K562 (cell line): Measurements from ENCODE around the gene SLC34A1. TPM values are rescaled to one million over a fixed set of nuclear protein-coding genes. Genes with fewer than 3 reads are reported as not detected.

Source experiments
- ATF6 ChIP-seq: sonication (generic); formaldehyde crosslinking; IDR thresholded peaks from 2 replicates; pipeline ENCODE4 v1.4.0; 2020; ENCODE audit warnings: mild to moderate bottlenecking, missing genetic modification reagents
- BCOR ChIP-seq: fragments of 450-650 bp; IDR thresholded peaks from 2 replicates; pipeline ENCODE4 v1.6.1; 2016
- CREB1 ChIP-seq, 2 experiments: sonication (generic) in 1 of 2; formaldehyde crosslinking in 1 of 2; IDR thresholded peaks; 2 replicates each; pipeline versions ENCODE4 v1.6.1 to v1.8.0; 2012 to 2022; ENCODE audit warnings: inconsistent platforms in 1 of 2, mild to moderate bottlenecking in 1 of 2, missing genetic modification reagents in 1 of 2, moderate library complexity in 1 of 2
- CTCFL ChIP-seq: IDR thresholded peaks from 2 replicates; pipeline ENCODE4 v1.6.1; 2011; ENCODE audit warnings: borderline replicate concordance, low read depth, mild to moderate bottlenecking, moderate library complexity, low read length; ENCODE audit not compliant: insufficient read depth, poor library complexity, severe bottlenecking
- ESRRB ChIP-seq: fragments of 250-450 bp; sonication (Bioruptor Pico); IDR thresholded peaks from 2 replicates; pipeline ENCODE4 v1.5.0; 2020; ENCODE audit warnings: mild to moderate bottlenecking, moderate library complexity, borderline replicate concordance
- HCFC1 ChIP-seq: IDR thresholded peaks from 2 replicates; pipeline ENCODE4 v1.6.1; 2012; ENCODE audit warnings: low read depth, low read length, improper control_type of control experiment
- HES1 ChIP-seq: fragments of 450-650 bp; IDR thresholded peaks from 2 replicates; pipeline ENCODE4 v1.6.1; 2016; ENCODE audit warnings: low read depth, mild to moderate bottlenecking, moderate library complexity
- ID3 ChIP-seq, 2 experiments: fragments of 250-450 bp in 1 of 2; fragments of 450-650 bp in 1 of 2; sonication (Bioruptor Pico) in 1 of 2; IDR thresholded peaks; 2 replicates each; pipeline versions ENCODE4 v1.6.1 to v1.8.0; 2016 to 2021; ENCODE audit warnings: mild to moderate bottlenecking in 2 of 2, moderate library complexity in 2 of 2, missing compliant biosample characterization in 1 of 2, missing genetic modification characterization in 1 of 2
- MTF1 ChIP-seq: fragments of 250-450 bp; sonication (Bioruptor Pico); IDR thresholded peaks from 2 replicates; pipeline ENCODE4 v1.9.0; 2021; ENCODE audit warnings: moderate library complexity, mild to moderate bottlenecking, inconsistent platforms, borderline replicate concordance
- MXD1 ChIP-seq: fragments of 250-450 bp; sonication (Bioruptor Pico); IDR thresholded peaks from 2 replicates; pipeline ENCODE4 v1.8.0; 2021; ENCODE audit warnings: borderline replicate concordance, mild to moderate bottlenecking, moderate library complexity; ENCODE audit not compliant: poor library complexity, severe bottlenecking
- NCOA6 ChIP-seq: fragments of 450-650 bp; IDR thresholded peaks from 2 replicates; pipeline ENCODE4 v1.6.1; 2017; ENCODE audit warnings: mild to moderate bottlenecking
- POLR2H ChIP-seq: IDR thresholded peaks from 2 replicates; pipeline ENCODE4 v1.6.1; 2016; ENCODE audit warnings: missing genetic modification characterization, low read depth, mild to moderate bottlenecking, control low read depth, missing compliant biosample characterization, moderate library complexity
- RB1 ChIP-seq: fragments of 450-650 bp; IDR thresholded peaks from 2 replicates; pipeline ENCODE4 v1.6.1; 2017; ENCODE audit warnings: low read depth, mild to moderate bottlenecking
- SMARCC2 ChIP-seq: fragments of 450-650 bp; IDR thresholded peaks from 2 replicates; pipeline ENCODE4 v1.6.1; 2017; ENCODE audit warnings: antibody characterized with exemption, moderate library complexity, mild to moderate bottlenecking, low read depth
- SNRNP70 ChIP-seq: fragments of 200-400 bp; formaldehyde crosslinking; optimal IDR thresholded peaks from 2 replicates; pipeline ENCODE3; 2017; ENCODE audit warnings: low read depth, low read length
- TCF7L2 ChIP-seq: fragments of 150-350 bp; IDR thresholded peaks from 2 replicates; pipeline ENCODE4 v1.6.1; 2016; ENCODE audit warnings: low read depth, mild to moderate bottlenecking, low read length, moderate library complexity
- THRAP3 ChIP-seq: fragments of 450-650 bp; IDR thresholded peaks from 2 replicates; pipeline ENCODE4 v1.6.1; 2016; ENCODE audit warnings: mild to moderate bottlenecking, inconsistent platforms, borderline replicate concordance
- ZNF644 ChIP-seq: fragments of 200-800 bp; sonication (Bioruptor generic); IDR thresholded peaks from 2 replicates; pipeline ENCODE4 v1.6.1; 2016; ENCODE audit warnings: low read depth, missing genetic modification characterization, missing compliant biosample characterization
- polyA plus RNA-seq, 8 experiments: library from polyadenylated mRNA; depleted of rRNA in 4 of 8; stranded (reverse) in 5 of 8; unstranded in 3 of 8; fragments of >200 nt; fragmentation: Nextera tagmentation in 2 of 8; fragmentation: Illumina TruSeq in 1 of 8; extraction: Ambion mirVana in 2 of 8; extraction: Trizol in 1 of 8; gene quantifications; 2 replicates each; pipeline versions ENCODE4 v1.2.1 to v1.2.3, GENCODE V29; 2011 to 2014; ENCODE audit warnings: inconsistent platforms in 1 of 8, missing spikeins in 1 of 8
- total RNA-seq, 7 experiments: library from RNA; depleted of rRNA in 6 of 7; stranded (reverse); fragments of >200 nt in 6 of 7; fragmentation: Illumina TruSeq in 2 of 7; extraction: Trizol in 2 of 7; gene quantifications; 2 replicates each; pipeline versions ENCODE4 v1.2.1 to v1.2.3, GENCODE V29; 2011 to 2021; ENCODE audit warnings: low replicate concordance in 1 of 7
- TF ChIP-seq, protein P1 (sequence below): sonication (generic); formaldehyde crosslinking; IDR thresholded peaks from 2 replicates; pipeline ENCODE4 v1.9.0; 2022; ENCODE audit warnings: mild to moderate bottlenecking, missing genetic modification reagents

Gene SLC34A1
- total and polyA plus RNA-seq, 9 of the 15 experiments (the other 6 are each of a cell fraction or from before 2014, with no cell fraction given), result not detected

- TF ChIP-seq BCOR (peak; percentile 61; the same call in 1 of the 2 replicates), CTCFL (peak; percentile 2), CREB1 (IDR thresholded peaks at IDR 0.05) (peak; percentile 71), CREB1 (CRISPR knock-in tag; IDR thresholded peaks at IDR 0.05) (peak; percentile 81), SNRNP70 (no peak), ID3 (CRISPR knock-in tag; IDR thresholded peaks at IDR 0.05) (no peak), ID3 (tag; IDR thresholded peaks at IDR 0.05) (0 out of 2 replicates have a peak, but pooled peaks have one; percentile 80), SMARCC2 (no peak), ESRRB (CRISPR knock-in tag) (no peak), ATF6 (CRISPR knock-in tag) (peak; percentile 69; the same call in 1 of the 2 replicates), THRAP3 (peak; percentile 94), TCF7L2 (no peak), MTF1 (no peak), NCOA6 (no peak), ZNF644 (tag) (peak; percentile 64; the same call in 1 of the 2 replicates), HCFC1 (peak; percentile 91), RB1 (peak; percentile 53), HES1 (no peak), MXD1 (peak; percentile 26), POLR2H (tag) (no peak)
- TF ChIP-seq, protein P1, sequence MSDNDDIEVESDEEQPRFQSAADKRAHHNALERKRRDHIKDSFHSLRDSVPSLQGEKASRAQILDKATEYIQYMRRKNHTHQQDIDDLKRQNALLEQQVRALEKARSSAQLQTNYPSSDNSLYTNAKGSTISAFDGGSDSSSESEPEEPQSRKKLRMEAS (CRISPR knock-in tag), result 0 out of 2 replicates have a peak, but pooled peaks have one; percentile 3
These were observed 32.6 kb upstream of the SLC34A1 start, which contains the start of gene LMAN2 (continued) for GRCh38 chr5:177351392-177352329.
